Measurements from ENCODE around the gene CRKL.

DNA sequence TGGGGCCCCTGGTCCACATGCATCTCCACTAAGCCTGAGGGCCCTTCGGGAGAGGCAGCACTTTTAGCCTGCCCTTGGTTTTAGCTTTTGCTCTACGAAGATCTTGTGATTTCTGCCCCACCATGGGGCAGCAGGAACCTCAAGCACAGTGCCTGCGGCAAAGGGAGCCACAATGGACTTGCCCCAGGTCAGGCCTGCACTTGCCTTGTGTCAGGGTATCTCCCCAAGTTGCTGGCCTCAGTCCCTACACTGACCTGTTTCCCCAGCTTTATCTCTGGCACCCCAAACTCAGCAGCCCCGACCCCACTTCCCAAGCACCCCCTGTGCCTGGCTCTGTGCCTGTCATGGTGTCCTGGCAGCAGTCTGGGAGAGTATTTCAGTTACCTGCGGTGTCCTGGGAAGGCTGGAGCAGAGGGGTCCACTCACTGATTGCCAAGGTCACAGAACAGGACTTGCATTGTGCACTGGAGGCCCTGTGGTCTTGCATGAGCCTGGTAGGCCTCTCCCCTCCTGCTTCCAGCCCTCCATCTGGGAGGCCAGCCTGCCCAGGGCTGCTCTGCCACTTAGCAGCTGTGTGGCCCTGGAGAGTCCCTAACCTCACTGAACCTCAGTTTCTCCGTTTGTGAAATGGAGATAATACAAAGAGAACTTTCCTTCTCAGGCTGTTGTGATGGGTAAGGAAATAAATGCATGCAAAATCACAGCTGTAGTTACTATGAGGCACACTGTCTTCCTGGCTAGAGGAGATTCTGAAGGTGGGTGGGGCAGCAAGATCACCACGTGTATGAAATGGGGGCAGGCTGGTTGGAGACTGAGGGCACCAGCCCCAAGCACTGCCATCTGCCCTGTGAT lies 46.2 kb downstream of the CRKL start:
- TF ChIP-seq, protein P1, sequence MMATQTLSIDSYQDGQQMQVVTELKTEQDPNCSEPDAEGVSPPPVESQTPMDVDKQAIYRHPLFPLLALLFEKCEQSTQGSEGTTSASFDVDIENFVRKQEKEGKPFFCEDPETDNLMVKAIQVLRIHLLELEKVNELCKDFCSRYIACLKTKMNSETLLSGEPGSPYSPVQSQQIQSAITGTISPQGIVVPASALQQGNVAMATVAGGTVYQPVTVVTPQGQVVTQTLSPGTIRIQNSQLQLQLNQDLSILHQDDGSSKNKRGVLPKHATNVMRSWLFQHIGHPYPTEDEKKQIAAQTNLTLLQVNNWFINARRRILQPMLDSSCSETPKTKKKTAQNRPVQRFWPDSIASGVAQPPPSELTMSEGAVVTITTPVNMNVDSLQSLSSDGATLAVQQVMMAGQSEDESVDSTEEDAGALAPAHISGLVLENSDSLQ (IDR thresholded peaks at IDR 0.05) = no peak
- TF ChIP-seq CTBP1 (IDR thresholded peaks at IDR 0.05; ENCODE audit: borderline replicate concordance) (no peak), SUZ12 (IDR thresholded peaks at IDR 0.05) (no peak), FOXA1 (IDR thresholded peaks at IDR 0.05) (no peak), HDGF (IDR thresholded peaks at IDR 0.05; ENCODE audit: borderline replicate concordance) (no peak), TARDBP (IDR thresholded peaks at IDR 0.05) (no peak), BHLHE40 (IDR thresholded peaks at IDR 0.05; ENCODE audit: borderline replicate concordance) (no peak), FOXK2 (IDR thresholded peaks at IDR 0.05) (no peak), ELF4 (IDR thresholded peaks at IDR 0.05) (no peak), SP1 (IDR thresholded peaks at IDR 0.05) (no peak)

All from HEK293T (cell line).